GM04503 (cell line): ENCODE results near the gene SSBP3.

Source experiments
- DNase-seq: peaks from one replicate; pipeline ENCODE4 v3.0.0-alpha.2; 2012; ENCODE audit warnings: low read depth

Gene SSBP3

GRCh38 chr1:54284781-54285529 is 121.2 kb downstream of the SSBP3 start:
- no peak for DNase-seq

DNA sequence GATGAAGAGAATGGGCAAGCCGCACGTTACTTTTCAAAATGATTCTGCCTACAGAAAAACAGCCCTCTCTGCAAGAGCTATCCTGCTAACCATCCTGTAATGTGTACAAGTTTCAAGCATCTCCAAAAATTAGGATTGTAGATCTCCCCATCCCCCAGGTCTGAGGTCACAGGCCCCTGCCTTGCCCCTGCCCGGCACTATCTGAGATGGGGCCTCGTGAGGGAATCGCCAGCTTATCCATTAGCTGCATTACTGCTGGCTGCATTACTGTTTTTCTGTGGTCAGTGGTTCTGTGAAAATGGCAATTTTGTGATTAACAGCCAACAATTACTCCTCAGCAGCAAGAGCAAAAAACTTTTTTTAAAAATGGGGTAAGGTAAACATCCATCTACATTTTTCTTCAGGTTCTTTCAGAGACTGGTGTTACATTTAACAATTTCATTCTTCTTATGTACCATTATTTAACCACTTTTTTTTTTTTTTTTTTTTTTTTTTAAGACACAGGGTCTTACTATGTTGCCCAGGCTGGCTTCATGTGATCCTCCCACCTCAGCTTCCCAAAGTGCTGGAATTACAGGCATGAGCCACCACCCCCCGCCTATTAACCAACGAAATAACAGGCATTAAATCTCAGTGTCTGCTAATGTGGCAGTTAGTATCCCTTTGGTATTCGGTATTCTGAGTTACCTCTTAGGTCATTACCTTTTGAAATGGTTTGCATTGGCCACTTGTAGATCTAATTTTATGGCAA is 122.4 kb downstream of the SSBP3 start:
- no peak for DNase-seq

GRCh38 chr1:54282101-54282847 is 123.9 kb downstream of the SSBP3 start:
- no peak for DNase-seq

DNA sequence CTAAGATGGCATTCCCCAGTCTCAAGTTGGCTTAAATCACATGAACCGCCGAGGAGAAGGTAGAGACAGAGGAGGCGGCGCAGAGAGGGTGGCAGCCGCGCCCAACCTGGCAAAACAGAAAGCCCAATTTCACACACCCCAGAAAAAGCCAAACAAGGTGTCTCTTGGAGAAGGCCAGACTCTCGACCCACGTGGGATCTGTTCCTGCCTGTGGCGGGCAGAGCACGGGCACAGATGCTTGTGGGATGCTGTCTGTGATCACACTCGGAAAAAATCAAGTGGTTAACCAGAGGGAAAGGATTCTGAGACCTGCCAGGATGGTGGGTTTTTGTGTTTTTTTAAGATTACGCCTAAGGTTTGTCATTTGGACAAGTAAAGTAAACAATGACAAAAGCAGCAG is 125.5 kb downstream of the SSBP3 start:
- no peak for DNase-seq

DNA sequence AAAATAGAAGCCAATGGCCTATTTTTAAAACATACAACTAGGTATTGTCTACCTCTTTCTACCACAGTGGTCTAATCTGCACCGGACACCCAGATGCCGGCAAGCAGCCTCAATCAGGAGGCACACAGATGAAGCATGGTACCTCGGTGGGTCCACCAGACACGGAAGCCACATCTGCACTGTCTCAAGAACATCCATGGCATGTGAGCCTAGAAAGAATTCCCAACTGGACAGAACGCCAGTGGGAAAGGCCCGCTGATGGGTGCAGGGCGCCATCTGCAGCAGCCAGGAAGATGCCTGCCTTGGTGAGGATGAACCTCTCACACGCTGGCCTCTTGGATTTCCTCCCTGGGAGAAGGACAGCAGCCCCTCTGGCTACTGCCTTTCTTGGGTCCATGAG is 126.7 kb downstream of the SSBP3 start:
- no peak for DNase-seq

DNA sequence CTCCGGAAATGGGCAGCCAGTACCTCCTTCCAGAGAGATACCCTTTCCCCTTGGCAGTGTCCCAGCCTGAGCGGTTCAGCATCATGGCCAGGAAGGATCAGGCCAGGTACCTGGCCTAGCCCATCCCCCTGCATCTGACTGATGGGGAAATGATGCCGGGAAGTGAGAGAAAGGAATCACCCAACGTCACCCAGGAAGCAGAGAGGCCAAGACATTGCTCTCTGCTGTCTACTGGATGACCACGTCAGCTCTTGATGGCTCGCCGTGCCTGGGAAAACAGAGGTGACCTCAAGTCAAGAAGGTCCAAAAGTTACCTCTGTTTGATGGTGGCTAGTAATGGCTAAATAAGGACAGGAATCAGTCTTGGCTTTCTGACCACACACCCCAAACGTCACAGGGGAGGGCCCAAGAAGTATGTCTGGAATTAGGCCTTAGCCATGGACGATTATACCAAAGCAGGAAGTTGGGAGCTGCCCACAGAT is 127.2 kb downstream of the SSBP3 start:
- peak; percentile 66 for DNase-seq

DNA sequence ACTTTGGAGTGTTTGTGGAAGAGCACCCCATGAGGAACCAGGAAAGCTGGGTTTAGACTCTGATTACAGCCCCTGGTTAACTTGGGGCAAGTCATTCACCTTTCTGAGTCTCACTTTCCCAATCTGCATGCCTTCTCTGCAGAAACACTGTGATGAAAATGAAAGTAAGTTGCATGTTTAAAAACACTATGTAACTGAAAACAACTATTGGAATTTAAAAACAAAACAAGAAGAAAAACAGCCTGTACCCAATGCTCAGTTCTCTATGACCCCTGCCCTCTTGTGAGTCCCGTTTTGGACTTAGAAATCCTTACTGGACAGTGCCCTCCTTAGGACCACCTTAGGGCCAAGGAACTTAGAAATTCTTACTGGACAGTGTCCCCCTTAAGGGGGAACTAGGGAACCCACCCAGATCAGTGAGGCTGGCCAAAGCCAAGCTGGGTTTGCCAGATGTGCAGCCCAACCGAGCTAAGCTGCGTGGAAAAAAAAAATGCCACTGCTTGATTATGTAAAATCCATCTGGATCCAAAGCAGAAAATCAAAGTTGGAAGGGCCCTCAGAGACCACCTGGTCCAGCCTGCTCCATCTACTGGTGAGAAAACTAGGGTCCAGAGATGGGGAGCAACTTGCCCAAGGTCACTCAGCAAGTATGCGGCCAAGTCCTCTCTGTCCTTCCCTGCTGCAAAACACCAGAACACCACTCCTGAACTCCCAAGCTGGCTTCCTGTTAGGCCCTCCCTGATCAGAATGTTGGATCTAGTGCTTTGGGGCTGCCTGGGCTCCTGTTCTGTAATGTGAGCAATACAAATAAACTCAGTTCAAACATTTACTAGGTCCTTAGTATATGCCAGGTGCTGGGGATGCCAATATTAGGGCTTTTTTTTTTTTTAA is 128.5 kb downstream of the SSBP3 start:
- no peak for DNase-seq

DNA sequence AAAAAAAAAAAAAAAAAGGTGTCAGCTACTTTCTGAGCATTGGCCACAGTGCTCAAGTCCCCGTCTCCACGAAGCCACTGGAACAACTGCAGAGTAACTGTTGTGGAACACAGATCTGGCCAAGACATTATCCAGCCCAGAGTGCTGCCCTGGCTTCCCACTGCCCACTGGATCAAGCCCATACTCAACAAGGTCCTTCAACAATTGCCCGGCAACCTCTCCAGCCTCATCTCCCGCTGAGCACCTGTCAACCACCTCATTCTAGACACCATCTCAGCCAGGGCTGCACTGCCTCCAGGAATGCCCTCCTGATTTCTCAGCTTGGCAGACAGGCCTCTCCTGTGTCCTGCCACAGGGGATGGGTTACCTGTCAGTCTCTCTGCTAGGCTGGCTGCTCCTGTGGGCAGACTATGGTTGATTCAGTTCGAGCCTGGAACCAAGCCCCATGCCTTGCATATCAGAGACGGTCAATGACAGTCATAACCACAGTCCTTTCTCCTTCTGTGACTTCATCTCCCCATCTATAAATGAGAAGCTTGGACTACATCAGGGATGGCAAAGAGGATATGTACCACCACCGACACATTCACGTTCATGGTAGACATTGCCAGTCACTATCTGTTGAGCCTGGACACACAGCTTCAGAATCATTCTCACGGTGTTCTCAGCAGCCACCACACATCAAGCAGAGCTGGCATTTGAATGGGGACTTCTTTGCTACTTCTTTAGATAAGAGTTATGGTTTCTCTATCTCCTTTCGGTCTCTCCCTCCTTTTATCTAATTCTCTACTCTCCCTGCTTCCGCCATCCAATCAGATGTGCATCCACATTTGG is 129.4 kb downstream of the SSBP3 start:
- no peak for DNase-seq

DNA sequence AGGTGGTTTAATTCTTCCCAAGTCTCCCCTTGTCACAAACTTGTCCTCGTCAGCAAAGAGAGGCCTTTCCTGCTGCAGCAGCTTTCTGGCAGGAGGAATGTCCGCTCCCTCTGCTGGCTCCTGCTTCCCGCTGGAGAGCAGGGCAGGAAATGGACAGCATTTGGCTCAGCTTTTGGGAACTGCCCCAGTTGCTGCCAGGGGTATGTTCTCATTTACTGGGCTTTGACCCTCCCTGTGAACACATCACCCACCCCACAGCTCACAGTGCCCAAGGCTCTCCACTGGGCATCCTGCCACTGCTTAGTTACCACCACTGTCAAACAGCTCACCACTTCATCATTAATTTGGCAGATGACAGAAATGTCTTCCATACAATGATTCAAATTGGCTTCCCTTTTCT is 130.8 kb downstream of the SSBP3 start:
- DNase-seq: peak; percentile 59

GRCh38 chr1:54274881-54275280 is 131.3 kb downstream of the SSBP3 start:
- DNase-seq: no peak

DNA sequence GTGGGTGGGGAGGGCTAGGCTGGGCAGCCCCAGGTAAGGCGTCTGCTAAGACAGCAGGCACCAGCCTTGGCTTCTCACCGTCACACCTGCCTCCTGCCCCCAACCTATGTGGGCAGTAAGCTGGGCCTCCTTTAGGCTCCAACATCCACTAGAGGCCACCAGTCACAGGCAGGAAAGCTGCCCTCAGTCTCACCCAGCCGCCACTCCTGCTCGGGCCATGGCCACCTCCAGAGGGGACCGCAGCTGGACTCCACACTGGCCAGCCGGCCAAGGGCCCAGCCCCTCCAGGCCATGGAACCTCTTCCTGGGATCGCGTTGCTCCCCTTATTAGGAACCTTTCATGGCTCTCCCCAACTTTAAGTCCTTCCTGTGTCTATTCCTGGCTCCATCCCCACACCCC is 131.7 kb downstream of the SSBP3 start:
- DNase-seq: no peak

DNA sequence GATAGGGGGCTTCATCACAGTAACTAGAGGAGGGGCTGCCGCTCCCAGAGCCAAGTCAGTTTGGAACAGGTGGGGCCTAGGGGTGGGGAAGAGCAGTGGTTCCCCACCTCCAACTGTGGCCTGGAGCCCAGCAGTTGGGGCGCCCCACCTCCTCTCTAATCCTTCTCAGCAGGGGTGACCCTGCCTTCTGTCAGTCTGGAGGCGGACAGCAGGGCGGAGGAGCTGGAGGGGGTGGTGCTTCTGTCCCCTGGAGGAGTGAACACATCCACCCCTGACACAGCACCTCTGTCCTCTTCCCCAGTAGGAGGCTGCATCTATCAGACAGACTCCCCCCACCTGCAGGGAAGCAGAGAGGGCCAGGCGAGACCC is 132.4 kb downstream of the SSBP3 start:
- no peak for DNase-seq

DNA sequence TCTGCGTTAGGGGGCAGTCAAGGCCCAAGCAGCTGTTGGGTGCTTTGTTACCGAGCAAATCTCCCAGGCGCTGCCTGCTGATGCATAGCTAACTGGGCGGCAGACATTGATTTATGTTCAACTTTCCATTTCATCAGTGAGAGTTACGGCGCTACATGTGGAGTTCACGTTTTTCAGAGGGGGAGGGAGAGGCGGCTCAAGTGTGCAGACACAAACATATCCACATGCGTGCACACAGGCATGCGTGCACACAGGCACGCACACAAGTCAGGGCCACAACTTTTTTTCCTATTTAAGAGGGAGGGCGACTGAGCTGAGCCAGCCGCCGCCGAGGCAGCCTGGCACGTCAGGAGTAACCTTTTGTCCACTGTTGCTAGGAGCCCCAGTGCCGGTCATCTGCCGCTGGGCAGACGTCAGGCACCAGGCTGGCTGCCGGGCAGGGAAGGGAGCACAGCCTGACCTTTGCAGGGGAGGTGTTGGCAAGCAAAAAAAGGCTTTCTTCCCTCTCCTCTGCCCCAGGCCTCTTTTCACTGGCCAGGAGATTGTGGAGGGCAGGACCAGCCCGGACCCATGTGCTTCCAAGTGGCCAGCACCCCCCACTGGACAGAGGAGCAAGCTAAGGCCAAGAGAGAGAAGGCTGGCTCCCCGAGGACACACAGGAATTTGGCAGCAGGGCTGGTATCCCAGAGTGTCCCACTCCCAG is 133.0 kb downstream of the SSBP3 start:
- DNase-seq: peak; percentile 63

GRCh38 chr1:54272772-54273091 is 133.5 kb downstream of the SSBP3 start:
- no peak for DNase-seq

- no peak for DNase-seq
Observed at GRCh38 chr1:54272134-54272533, 134.1 kb downstream of the SSBP3 start.

DNA sequence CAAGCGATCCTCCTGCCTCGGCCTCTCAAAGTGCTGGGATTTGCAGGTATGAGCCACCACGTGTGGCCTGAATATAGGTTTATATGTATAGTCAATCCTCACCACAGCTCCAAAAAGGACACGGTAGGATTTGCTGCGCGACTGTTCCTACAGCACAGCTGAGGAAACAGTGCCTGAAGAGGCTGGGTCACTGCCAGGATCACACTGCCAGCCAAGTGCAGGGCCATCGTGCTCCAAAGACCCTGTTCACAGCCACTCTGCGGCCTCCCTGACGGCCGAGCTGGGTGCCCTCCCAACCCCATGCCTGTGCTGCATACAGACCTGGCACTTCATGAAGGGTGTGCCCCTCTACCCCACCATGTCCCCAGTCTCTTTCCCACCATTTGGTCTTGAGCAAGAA is 134.9 kb downstream of the SSBP3 start:
- no peak for DNase-seq

- DNase-seq: no peak
Observed at GRCh38 chr1:54270543-54270942, 135.7 kb downstream of the SSBP3 start.

DNA sequence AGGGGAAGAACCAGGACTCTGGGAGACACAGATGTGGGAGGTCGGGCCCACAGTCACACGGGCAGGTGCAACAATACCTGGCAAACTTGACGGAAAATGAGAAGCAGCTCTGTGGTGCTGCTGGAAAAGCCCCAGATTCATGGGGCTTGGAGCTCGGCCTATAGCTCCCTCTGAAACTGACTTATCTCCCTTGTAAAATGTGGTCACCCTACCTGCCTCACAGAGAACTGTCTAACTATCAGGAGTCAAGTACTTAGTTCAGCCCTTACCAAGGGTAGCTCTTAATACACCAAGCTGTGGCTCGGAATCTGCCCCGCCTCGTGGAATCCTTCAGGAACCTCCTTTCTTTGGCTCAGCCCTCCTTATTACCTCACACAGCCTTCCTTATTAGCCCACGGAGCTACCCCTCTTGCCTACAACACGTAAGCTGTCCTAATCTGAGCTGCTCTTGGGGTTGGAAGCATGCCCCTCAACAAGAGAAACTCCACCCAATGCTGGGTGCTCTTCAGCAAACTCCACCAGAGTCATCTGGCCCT is 137.4 kb downstream of the SSBP3 start:
- no peak for DNase-seq

DNA sequence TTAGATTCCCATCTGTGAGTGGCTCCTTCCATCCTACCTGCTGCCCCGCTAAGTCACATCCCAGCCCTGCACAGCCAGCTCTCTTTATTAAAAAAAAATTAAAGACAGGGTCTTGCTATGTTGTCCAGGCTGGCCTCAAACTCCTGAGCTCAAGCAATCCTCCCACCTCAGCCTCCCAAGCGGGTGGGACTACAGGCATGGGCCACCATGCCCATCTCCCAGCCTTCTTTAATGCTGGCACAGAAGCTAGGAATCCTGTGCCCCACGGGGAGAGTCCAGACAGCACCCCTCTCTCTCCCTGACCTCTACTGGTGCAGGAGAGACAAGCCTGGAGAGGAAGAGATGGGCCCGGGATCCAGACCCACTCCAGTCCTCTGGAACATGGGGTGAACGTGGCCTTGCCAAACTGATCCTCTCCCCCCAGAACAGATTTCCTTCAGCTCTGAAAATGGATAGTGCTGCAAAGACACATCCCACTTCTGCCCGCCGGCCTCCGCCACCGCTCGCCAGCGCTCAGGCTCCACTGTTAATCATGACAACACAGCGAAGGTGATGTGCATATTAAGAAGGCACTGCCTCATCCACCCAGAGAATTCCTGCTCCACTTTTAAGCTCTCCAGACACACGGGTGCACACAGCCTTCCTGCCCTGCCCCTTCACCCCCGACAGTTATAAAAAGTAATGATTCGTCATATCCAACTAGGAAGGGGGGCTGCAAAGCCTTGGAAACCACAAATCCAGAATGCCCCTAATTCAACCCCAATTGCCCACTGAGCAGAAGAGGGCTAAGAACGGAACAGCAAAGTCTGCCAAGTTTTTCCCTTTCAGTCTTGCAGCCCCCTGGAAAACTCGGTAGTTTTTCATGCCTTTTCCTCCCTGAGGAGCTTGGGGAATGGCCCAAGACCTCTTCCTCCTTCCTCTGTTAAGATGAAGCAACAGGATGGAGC is 138.1 kb downstream of the SSBP3 start:
- DNase-seq: no peak
